MCF 10A (cell line): Measurements from ENCODE around the gene ENG. TPM values are rescaled to one million over a fixed set of nuclear protein-coding genes. Genes with fewer than 3 reads are reported as not detected.

Source experiments
- BruUV-seq: library from RNA; stranded (reverse); fragments of 400-500 nt; replicated peaks from 2 replicates; lab custom pipeline; 2021; lab: Mats Ljungman, UMichigan
- CTCF ChIA-PET: fragments of 300-600 bp; sonication (Branson Sonifier 250); formaldehyde crosslinking; extraction: SDS; loops from one replicate; lab custom pipeline; 2021; ENCODE audit warnings: antibody characterized with exemption, inconsistent platforms; lab: Yijun Ruan, JAX
- POLR2A ChIA-PET: fragments of 300-600, 350-650 bp; sonication (Branson Sonifier 250); formaldehyde crosslinking; extraction: SDS; loops from one replicate; lab custom pipeline; 2020; ENCODE audit warnings: antibody characterized with exemption, inconsistent platforms; lab: Yijun Ruan, JAX
- DNase-seq: peaks from one replicate; pipeline ENCODE4 v3.0.0-alpha.2; 2018; ENCODE audit not compliant: unreplicated experiment
- H3K27ac Mint-ChIP-seq: one replicate; pipeline ENCODE4 v1.8.0; 2022; ENCODE audit warnings: mild to moderate bottlenecking, low read depth, mixed read lengths; ENCODE audit not compliant: unreplicated experiment
- H3K27me3 Mint-ChIP-seq: one replicate; pipeline ENCODE4 v1.8.0; 2022; ENCODE audit warnings: mixed read lengths; ENCODE audit not compliant: insufficient read depth, unreplicated experiment
- H3K36me3 Mint-ChIP-seq: one replicate; pipeline ENCODE4 v1.8.0; 2022; ENCODE audit warnings: mild to moderate bottlenecking, moderate library complexity, mixed read lengths; ENCODE audit not compliant: insufficient read depth, unreplicated experiment
- H3K4me1 Mint-ChIP-seq: one replicate; pipeline ENCODE4 v1.8.0; 2022; ENCODE audit warnings: mixed read lengths; ENCODE audit not compliant: insufficient read depth, unreplicated experiment
- H3K4me3 Mint-ChIP-seq: one replicate; pipeline ENCODE4 v1.8.0; 2022; ENCODE audit warnings: mild to moderate bottlenecking, moderate library complexity, mixed read lengths; ENCODE audit not compliant: unreplicated experiment
- H3K9me3 Mint-ChIP-seq: one replicate; pipeline ENCODE4 v1.8.0; 2022; ENCODE audit warnings: mixed read lengths; ENCODE audit not compliant: unreplicated experiment
- intact Hi-C: fragments of 100-400 bp; cut with micrococcal nuclease; formaldehyde crosslinking; loops from 2 replicates; pipeline ENCODE4 v1.14.1; 2022
- total RNA-seq: library from RNA; stranded (reverse); gene quantifications from 2 replicates; pipeline ENCODE4 v1.2.3, GENCODE V29; 2022
- TF ChIP-seq, protein P1 (sequence below): fragments of 200-600 bp; IDR thresholded peaks from one replicate; pipeline ENCODE4 v1.8.0; 2022; ENCODE audit warnings: antibody characterized with exemption, mild to moderate bottlenecking; ENCODE audit not compliant: unreplicated experiment

The ENG gene
- total RNA-seq, 1 experiment from 2014 or later = 22.1 TPM

DNA sequence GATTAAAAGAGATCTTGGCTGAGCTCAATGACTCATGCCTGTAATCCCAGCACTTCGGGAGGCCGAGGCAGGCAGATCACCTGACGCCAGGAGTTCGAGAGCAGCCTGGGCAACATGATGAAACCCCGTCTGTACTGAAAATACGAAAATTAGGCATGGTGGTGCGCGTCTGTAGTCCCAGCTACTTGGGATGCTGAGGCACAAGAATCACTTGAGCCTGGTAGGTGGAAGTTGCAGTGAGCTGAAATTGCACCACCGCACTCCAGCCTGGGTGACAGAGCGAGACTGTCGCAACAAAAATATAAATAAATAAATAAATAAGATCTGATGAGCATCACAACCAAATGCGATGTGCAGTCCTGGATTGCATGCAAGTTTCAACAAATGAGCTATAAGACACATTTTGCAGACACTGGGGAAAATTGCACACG, 8.7 kb upstream of the ENG start:
- CTCF ChIA-PET = interaction anchor here (0.8 to 1.4 kb wide), 4 partner anchors 8 to 126 kb away, joined by 3 to 4 read pairs (median 3); no protein-coding TSS in a partner anchor
- no peaks in the 10 kb centered on the region for H3K27me3 Mint-ChIP-seq
- H3K36me3 Mint-ChIP-seq = peaks cover 6% of the 10 kb centered on the region
- no peak overlapping the region for H3K27ac Mint-ChIP-seq
- TF ChIP-seq, protein P1, sequence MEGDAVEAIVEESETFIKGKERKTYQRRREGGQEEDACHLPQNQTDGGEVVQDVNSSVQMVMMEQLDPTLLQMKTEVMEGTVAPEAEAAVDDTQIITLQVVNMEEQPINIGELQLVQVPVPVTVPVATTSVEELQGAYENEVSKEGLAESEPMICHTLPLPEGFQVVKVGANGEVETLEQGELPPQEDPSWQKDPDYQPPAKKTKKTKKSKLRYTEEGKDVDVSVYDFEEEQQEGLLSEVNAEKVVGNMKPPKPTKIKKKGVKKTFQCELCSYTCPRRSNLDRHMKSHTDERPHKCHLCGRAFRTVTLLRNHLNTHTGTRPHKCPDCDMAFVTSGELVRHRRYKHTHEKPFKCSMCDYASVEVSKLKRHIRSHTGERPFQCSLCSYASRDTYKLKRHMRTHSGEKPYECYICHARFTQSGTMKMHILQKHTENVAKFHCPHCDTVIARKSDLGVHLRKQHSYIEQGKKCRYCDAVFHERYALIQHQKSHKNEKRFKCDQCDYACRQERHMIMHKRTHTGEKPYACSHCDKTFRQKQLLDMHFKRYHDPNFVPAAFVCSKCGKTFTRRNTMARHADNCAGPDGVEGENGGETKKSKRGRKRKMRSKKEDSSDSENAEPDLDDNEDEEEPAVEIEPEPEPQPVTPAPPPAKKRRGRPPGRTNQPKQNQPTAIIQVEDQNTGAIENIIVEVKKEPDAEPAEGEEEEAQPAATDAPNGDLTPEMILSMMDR = no peak
- H3K4me1 Mint-ChIP-seq = no peaks in the 10 kb centered on the region
- intact Hi-C loops = no loop called here
- DNase-seq = no peak
- BruUV-seq = no TSS peak
- POLR2A ChIA-PET = interaction anchor here (0.7 to 1.3 kb wide), 4 partner anchors 8 to 46 kb away, joined by 3 to 4 read pairs (median 3); partner anchors contain the start of gene ENG
- no peak overlapping the region for H3K4me3 Mint-ChIP-seq
- no peaks in the 10 kb centered on the region for H3K9me3 Mint-ChIP-seq

DNA sequence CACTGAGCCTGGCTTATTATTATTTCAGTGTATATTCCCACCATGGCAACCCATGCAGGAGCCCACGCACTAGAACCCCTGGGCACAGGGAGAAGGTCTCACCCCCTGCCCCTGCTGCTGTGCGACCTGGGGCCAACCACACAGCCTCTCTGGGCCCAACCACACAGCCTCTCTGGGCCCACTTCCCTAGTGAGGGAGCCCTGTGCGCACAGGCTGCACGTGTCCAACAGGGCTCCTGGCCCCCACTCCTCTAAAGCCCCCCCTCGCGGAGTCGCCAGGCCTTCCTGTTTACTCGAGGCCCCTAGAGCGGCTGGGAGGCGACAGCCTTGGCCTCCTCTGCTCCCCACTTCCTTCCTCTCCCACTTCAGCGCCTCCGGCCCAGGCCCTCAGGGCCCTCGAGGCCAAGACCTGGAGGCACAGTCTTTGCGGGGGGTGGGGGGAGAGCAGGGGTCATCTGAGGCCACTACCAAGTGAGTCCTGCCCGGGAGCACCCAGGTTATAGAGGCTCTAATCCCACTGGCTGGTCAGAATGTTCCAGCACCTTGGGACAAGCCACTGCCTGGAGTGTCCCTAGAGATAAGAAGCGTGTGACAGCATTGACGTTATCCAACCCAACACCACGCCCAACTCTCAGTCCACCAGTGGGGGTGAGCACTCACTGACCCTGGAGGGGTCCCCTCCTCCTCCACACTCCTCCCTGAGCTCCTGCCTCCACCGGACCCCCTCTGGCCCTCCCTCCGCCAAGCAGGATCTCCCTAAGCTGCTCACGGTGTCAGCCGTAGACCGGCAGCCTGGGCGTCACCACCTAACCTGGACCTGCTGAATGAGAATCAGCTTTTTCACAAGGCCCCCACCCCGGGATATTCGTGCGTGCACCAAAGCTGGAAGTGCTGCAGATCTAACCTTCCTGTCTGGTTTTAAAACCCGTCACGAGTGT, 7.9 kb upstream of the ENG start:
- ChIA-PET POLR2A (interaction anchor here (0.7 to 1.3 kb wide), 4 partner anchors 7 to 77 kb away, joined by 3 to 4 read pairs (median 4); partner anchors contain the start of genes CDK9 and ENG), CTCF (interaction anchor here (0.6 to 1.4 kb wide), 5 partner anchors 11 to 1834 kb away, joined by 3 to 4 read pairs (median 3); no protein-coding TSS in a partner anchor)
- Mint-ChIP-seq H3K27ac (no peak overlapping the region), H3K4me1 (no peaks in the 10 kb centered on the region), H3K9me3 (no peaks in the 10 kb centered on the region), H3K4me3 (no peak overlapping the region), H3K27me3 (no peaks in the 10 kb centered on the region), H3K36me3 (peaks cover 6% of the 10 kb centered on the region)
- TF ChIP-seq, protein P1 = no peak
- no peak for DNase-seq
- intact Hi-C loops = no loop called here
- BruUV-seq = no TSS peak

DNA sequence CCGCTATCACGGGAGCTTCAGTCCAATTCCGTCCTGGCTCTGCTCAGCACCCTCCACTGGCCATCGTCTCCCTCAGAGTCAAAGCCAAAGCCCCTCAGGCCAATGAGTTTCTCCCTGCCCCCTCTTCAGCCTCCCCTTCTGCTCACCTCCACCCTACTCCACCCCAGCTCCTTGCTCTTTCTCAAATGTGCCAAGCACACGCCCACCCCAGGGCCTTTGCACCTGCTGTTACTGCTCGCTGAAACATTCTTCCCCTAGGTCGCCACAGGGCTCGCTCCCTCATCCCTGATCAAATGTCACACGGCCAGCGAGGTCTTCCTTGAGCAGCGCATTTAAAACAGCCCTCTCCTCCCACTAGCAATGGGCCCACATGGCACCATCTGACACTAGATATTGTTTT, 6.3 kb upstream of the ENG start:
- BruUV-seq = no TSS peak
- H3K4me3 Mint-ChIP-seq = no peak overlapping the region
- no peaks in the 10 kb centered on the region for H3K27me3 Mint-ChIP-seq
- ChIA-PET POLR2A (no interaction called here), CTCF (interaction anchor here (0.6 to 3.0 kb wide), 4 partner anchors 9 to 431 kb away, joined by 3 to 12 read pairs (median 4); partner anchors contain the start of gene TOR2A)
- intact Hi-C loops = no loop called here
- no peak for DNase-seq
- no peak overlapping the region for H3K27ac Mint-ChIP-seq
- TF ChIP-seq, protein P1 = no peak
- H3K36me3 Mint-ChIP-seq = peaks cover 4% of the 10 kb centered on the region
- no peaks in the 10 kb centered on the region for H3K4me1 Mint-ChIP-seq
- no peaks in the 10 kb centered on the region for H3K9me3 Mint-ChIP-seq

DNA sequence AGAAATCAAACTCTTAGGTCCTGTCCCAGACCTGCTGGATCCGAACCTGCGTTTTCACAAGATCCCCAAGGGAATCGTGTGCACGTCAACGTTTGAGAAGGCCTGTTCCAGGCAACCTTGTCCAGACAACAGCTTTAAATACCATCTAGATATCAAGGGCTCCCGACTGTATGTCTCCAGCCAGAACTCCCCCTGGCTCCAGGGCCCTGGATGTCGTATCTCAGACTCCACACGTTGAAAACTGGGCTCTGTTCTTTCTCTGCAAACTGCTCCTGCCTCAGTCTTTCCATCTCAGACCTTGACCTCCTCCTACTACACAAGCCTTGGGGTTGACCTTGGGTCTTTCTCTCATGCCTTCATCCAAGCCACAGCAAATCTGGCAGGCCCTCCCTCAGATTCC, 5.8 kb upstream of the ENG start:
- H3K4me1 Mint-ChIP-seq = no peaks in the 10 kb centered on the region
- DNase-seq = no peak
- no peaks in the 10 kb centered on the region for H3K27me3 Mint-ChIP-seq
- H3K36me3 Mint-ChIP-seq = no peaks in the 10 kb centered on the region
- no peaks in the 10 kb centered on the region for H3K9me3 Mint-ChIP-seq
- no TSS peak for BruUV-seq
- H3K27ac Mint-ChIP-seq = no peak overlapping the region
- POLR2A ChIA-PET = no interaction called here
- intact Hi-C loops = no loop called here
- no peak overlapping the region for H3K4me3 Mint-ChIP-seq
- CTCF ChIA-PET = interaction anchor here (0.6 to 3.0 kb wide), 3 partner anchors 10 to 126 kb away, joined by 3 to 12 read pairs (median 3); partner anchors contain the start of gene TOR2A
- TF ChIP-seq, protein P1 = no peak
